HG02970 (cell line): ENCODE measurements around the gene EFHD2.
"Not testable (repeated sequence)": the region's sequence is repeated elsewhere in the genome, so short reads cannot be mapped to it uniquely, and the experiment has no call there.

ENCODE experiments used
- ATAC-seq: cut with Tn5 transposase; IDR thresholded peaks from one replicate; pipeline ENCODE4 v1.9.1; 2021; ENCODE audit warnings: mild to moderate bottlenecking, moderate library complexity, moderate number of reproducible peaks; ENCODE audit not compliant: unreplicated experiment, low FRiP score

The EFHD2 gene

DNA sequence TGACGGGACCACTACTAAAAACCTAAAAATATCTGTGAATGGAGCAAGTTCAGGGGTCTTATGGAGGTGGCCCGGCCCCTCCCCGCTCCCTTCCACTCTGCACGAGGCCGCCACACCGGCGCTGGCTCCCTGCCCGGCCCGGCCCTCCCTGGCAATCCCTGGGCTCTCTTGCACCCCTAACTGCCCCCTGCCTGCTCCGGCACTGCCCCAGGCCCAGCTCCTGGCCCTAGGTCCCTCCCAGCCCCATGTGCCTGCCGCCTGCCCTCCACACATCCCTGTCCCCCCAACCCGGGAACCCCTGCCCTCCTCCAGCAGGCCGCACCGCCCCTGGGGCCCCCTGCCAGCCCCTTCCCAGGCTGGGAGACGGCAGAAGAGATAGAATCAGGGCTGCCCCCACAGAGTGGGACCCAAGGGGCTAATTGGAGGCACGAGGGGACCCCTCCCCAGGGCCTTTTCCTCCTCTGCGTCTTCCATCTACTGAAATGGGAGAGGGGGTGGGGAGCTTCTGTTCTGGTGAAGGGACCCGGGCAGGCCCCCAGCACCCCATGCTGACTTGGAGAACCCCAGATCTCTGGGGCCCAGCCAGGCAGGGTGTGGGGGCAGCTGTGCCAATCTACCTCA lies 19.2 kb downstream of the EFHD2 start:
- ATAC-seq = no peak

DNA sequence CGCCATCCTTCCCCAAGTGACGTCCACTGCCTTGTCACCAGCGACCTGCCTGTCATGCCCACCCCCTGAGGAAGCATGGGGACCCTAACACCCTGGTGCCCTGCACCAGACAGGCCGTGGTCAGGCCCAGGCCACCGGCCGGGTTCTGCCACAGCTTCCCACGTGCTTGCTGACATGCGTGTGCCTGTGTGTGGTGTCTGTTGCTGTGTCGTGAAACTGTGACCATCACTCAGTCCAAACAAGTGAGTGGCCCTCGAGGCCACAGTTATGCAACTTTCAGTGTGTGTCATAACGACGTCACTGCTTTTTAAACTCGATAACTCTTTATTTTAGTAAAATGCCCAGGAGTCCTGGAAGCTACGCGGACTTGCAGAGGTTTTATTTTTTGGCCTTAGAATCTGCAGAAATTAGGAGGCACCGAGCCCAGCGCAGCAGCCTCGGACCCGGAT lies 20.0 kb downstream of the EFHD2 start:
- no peak for ATAC-seq

DNA sequence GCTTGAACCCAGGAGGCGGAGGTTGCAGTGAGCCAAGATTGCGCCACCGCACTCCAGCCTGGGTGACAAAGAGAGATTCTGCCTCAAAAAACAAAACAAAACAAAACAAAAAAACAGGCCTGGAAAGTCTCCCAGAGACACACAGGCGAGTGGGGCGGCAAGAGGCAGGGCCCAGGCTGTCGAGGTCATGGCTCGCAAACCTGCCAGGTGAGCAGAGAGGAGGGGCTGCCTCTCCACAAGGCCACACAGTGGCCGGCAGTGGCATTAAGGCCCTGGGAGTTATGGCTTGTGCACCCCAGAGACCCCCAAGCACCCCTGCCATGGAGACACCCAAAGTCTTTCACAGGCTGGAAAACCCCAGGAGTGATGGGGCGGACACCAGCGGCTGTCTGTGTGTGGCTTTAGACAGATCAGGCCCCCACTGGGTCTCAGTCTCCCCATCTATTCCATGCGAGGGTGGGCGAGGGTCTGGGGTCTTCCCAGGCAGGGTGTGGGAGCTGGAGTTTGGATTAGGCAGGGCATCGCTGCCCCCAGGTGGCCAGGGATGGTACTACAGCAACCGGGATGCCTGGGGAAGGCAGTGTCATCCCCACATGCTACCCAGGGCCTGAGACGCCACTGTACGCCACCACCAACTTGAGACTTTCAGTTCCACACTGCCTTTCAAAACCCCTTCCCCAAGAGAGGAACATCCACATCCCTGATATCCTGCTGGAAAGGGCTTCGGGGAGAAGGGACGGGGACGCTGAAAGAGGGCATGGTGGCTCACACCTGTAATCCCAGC lies 21.3 kb downstream of the EFHD2 start:
- no peak for ATAC-seq

DNA sequence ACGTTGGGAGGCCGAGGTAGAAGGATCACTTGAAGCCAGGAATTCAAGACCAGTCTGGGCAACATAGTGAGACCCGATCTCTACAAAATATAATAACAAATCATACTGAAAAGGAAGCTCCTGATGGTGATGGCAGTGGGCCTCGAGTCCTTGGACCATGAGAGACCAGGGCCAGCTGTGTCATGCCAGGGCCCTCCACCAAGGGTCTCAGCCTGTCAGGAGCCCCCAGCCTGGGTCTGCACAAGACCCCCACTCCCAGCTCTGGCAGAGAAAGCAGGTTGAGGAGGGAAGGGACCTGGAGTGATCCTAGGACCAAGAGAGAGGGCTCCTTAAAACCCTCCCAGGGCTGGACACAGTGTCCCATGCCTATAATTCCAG lies 21.9 kb downstream of the EFHD2 start:
- no peak for ATAC-seq

DNA sequence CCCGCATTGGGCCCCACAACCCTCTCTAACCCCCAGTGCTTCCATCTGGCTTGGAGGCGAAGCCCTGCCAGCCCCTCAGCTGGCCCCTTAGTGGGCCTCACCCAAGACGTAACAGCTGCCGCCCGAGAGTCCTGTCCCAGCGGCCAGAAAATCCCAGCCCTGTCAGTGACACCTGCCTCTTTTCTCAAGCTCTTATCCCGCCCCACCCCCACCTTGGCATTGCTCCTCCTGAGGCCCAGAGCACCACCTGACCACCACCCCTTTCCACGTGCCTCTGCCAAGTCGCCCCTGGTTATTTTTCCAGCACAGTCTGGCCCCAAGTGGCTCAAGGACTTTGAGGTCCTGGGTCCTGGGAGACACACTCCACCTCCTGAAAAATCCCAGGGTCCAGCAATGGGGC lies 22.6 kb downstream of the EFHD2 start:
- no peak for ATAC-seq

DNA sequence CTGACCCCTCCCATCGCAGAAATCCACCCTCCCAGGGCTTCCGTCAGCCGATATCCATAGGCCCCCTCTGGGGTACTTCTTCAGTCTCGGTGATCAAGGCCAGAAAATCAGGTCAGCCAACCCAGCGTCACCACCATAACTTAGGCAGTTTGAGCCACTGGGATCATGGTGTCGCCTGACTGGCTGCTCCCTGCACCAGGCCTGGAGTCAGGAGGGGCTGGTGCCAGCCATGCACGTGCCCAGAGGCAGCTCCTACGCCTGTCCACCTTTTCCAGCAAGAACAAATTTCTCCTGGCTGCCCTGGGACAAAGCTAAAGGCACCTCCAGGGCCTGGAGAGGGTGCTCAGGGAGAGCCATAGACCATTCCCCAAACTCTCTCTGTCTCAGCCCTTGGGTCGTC lies 23.8 kb downstream of the EFHD2 start:
- ATAC-seq = no peak

DNA sequence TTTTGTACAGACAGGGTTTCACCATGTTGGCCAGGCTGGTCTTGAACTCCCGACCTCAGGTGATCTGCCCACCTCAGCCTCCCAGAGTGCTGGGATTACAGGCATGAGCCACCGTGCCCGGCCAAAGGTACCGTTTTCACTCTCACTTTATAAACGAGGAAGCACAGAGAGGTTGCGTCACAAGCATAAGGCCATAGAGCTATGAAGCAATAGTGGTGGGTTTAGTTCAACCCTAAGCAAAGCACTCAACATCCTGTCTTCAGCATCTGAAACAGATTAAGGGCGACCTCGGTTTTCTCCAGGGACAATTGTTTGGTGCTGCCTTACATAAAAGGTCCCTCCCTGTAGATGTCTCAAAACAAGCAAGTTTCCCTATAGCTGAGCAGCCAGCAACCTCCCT lies 25.1 kb downstream of the EFHD2 start:
- ATAC-seq = not testable (repeated sequence)

DNA sequence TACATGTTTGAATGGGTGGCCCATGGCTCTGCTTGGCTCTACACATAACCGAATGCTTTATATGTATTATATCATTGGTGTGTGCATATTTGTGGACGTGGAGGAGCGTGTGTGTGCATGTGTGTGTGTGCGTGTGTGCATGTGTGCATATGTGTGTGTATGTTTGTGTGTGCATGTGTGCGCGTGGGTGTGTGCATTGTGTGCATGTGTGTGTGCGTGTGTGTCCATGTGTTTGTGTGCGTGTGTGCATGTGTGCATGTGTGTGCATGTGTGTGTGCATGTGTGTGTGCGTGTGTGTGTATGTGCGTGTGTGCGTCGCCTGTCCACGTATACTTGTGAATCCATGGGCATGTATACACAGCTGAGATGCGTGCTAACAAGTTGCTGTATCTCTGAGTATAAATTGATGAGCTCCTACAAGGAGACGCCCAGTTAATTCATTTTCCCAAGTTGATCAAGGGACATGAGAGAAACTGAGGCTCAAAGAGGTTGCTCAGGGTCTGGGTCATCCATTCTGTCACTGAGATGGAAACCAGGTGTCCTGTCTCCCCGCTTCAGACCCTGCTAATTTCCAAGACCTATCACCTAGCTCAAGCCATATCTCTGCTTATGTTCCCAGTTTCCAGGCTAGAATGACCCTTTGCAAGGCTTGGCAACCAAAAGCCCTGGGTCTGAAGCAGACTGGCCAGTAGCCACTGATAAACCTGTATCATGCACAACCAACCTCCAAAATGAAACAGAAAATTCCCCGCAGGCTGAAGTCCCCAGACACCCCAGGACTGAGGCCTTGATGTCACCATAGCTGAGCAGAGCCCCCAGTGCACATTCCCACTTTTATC lies 25.8 kb downstream of the EFHD2 start:
- no peak for ATAC-seq

DNA sequence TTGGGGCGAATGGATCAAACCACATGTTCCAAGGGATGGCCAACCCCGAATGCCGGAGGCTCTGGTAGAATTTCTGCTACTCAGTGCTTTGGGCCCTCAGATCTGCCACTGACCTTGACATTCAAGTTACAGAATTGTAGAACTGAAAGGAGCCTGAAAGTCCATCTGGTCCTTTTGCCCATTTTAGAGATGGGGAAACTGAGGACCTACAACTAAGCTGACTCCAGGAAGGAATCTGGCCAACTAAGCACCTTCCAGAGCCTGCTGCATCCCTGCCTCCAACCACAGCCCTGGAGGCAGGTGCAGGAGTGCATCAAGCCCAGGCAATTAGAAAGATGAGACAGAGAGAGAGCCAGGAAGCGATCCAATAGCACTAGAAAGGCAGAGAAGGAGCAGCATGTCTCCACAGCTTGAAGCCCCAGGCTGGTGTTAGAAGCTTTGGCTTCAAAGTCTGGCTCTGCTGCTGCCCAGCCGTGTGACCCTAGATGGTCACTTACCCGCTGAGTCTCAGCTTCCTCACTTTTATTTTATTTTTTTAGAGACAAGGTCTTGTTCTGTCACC lies 27.3 kb downstream of the EFHD2 start:
- ATAC-seq = no peak

DNA sequence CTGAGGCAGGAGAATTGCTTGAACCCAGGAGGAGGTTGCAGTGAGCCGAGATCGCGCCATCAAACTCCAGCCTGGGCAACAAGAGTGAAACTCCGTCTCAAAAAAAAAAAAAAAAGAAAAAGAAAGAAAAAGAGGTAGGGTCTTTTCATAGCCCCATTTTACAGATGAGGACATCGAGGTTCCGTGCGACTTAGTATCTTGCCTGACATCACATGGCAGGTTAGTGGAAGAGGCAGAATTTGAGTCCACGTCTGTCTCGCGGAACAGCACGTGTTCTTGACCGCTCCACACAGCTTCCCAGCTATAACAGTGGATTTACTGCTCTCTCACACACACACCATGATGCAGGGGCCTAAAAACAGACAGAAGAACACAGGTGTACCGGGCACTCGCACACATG lies 29.6 kb downstream of the EFHD2 start:
- no peak for ATAC-seq

DNA sequence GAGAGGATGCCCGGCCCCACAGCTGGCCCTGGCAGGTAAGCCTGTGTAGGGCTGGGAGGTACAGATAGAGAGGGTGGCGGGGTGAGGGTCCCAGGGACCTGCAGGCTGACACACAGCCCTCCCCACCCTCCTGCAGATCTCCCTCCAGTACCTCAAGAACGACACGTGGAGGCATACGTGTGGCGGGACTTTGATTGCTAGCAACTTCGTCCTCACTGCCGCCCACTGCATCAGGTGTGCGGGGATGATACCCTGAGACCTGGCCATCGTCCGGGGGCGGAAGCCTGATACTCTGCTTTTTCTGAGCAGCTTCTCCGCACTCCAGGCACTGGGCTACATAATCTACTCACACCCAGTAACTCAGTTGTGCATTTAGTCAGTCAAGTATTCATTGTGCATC lies 30.7 kb downstream of the EFHD2 start:
- ATAC-seq = no peak

DNA sequence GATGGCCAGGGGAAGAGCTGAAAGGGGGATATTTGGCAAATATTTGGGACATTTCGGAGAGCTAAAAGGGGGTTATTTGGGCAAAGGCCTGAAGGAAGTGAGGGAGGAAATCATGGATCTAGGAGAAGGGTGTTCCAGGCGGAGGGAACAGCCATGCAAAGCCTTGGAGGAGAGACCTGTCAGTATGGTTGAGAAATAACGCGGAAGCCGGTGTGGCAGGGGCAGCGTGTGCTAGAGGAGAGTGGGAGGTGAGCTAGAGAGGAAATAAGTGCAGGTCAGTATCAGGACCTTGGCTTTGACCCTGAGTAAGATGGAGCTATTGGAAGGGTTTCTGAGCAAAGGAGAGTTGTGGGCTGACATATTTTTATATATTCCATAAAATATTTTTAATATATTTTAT lies 31.6 kb downstream of the EFHD2 start:
- no peak for ATAC-seq

DNA sequence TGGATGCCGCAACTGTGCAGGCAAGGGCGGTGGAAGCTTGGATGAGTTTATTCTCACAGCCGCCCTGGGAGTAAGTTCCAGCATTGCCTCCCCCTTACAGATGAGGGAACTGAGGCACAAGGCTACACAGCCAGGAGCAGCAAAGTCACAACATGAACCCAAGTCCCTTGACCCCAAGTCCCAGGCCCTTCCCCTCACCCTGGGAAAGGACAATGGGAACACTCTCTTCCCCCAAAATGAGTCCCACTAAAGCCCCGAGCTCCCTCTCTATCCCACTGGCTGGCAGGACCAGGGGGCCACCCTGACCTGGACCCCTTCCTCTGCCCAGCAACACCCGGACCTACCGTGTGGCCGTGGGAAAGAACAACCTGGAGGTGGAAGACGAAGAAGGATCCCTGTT lies 32.4 kb downstream of the EFHD2 start:
- no peak for ATAC-seq

DNA sequence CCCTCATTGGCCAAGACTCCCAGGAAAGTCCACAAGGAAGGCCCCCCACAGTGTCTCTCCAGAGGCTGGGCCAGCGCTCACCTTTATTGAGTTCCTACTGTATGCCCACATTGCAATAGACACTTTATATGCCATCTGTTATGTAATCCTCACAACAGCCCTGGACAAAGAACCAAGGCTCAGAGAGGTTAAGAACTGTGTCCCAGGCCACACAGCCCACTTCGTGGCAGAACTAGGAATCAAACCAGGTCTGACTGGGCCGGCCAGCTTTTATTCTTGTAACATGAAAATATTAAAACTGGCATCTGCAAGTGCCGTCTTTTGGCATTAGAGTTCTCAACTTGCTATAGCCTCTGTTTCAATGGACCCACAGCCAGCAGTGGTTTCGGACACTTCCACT lies 33.1 kb downstream of the EFHD2 start:
- no peak for ATAC-seq

DNA sequence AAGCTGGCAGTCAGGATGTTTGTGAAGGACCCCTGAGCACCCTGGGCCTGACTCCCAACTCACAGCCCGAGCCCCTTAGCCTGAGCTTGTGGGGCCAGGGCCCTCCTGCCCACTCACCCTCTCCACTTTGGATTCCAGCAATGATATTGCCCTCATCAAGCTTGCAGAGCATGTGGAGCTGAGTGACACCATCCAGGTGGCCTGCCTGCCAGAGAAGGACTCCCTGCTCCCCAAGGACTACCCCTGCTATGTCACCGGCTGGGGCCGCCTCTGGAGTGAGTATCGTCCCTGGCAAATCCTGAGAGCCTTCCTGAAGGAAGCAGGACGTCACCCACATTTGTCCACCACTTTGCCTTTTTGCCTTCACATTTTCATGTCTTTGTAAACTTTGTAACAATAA lies 33.6 kb downstream of the EFHD2 start:
- no peak for ATAC-seq

DNA sequence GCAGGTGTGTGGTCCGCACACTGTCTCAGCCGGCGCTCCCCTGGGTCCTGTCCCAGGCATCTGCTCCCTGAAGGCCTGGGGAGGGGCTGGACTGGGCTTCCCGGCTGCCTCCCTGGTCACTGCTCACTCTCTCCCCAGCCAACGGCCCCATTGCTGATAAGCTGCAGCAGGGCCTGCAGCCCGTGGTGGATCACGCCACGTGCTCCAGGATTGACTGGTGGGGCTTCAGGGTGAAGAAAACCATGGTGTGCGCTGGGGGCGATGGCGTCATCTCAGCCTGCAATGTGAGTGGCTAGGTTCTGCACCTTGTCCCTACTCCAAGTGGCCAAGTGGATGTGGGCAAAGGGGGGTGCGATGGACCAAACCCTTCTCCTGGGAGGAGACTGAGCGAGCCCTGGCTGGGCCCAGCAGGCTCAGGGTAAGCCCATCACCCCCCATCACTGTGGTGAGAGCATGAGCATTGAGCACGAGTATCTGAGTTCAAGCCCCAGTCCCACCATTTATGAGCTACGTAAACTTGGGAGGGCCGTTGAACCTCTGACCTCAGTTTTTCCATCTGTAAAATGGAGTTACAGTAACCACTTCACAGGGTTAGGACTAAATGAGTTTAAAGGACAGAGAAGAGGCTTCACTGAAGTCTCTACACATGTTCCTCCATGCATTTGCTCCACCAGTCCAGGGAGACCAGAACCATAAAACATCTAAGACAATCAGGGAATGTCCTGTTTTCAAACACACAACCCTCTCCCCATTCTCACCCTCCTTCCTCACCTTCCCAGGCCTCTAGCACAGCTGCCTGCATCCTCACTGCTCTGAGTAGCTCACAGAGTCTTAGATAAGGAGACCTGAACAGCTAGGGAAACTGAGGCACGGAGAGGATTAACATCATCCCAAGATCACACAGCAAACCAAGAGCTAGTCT lies 35.0 kb downstream of the EFHD2 start:
- ATAC-seq = no peak

DNA sequence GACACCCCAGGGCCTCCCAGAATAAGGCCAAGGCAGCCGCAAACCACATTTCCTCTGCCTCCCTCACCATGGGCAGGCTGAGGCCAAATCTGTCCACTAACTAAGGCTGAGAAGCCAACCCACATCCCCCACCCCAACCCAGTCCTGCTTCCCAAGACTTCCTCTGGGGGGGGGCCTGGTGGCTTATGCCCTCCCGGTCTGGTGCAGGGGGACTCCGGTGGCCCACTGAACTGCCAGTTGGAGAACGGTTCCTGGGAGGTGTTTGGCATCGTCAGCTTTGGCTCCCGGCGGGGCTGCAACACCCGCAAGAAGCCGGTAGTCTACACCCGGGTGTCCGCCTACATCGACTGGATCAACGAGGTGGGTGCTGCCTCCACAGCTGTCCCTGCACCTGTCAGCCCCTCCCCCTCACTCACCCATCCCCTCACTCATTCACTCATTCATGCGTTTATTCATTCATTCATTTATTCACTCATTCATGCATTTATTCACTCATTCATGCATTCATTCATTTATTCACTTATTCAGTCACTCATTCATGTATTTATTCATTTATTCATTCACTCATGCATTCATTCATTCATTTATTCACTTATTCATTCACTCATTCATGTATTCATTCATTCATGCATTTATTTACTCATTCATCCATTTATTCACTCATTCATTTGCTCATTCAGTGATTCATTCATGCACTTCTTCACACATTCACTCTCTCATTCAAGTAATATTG lies 35.9 kb downstream of the EFHD2 start:
- ATAC-seq = no peak

DNA sequence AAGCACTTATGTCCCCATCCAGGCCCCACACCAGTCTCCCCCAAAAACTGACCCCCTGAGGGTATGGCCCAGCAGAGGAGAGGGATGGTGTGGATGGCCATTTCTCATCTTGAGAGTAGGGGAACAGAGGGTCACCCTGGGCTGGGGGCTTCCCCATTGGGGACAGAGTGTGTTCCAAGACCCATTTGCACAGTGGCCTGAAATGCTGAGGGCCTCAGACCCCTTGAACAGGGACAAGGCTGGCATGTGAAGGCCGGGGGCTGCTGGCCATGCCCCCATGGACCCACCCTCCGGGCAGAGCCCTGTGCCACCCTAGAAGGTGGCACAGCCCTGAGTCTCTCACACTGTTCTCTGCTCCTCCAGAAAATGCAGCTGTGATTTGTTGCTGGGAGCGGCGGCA lies 36.5 kb downstream of the EFHD2 start:
- no peak for ATAC-seq

DNA sequence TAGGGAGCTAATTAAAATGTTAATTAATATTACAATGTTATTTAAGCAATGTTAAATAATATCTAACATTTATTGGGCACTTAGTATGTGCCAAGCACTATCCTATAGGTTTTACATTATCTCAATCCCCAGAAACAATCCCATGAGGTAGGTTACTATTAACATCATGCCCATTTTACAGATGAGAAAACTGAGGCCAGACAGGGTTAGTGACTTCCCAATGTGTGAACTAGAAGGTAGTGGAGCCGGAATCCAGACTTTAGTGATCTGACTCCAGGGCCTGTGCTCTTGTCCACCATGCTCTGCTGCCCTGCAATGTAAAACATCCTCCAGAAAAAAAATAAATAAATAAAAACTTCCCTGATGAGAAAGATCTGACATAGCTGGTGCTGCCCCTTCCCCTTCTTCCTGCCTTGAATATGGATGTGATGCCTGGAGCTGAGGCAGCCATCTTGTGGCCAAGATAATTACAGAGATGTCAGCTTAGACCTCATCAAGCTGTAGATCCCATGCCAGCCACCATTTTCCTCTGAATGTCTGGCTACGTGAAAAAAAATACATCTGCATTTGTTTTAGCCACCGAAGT lies 39.3 kb downstream of the EFHD2 start:
- no peak for ATAC-seq
